GM12878 (cell line): ENCODE measurements around the gene SIGLEC5. TPM values are rescaled to one million over a fixed set of nuclear protein-coding genes. Genes with fewer than 3 reads are reported as not detected.

Experiments used
- BACH1 ChIP-seq: fragments of 450-650 bp; IDR thresholded peaks from 2 replicates; pipeline ENCODE4 v1.6.1; 2017; ENCODE audit warnings: mild to moderate bottlenecking, borderline replicate concordance
- BCL3 ChIP-seq: IDR thresholded peaks from 2 replicates; pipeline ENCODE4 v1.6.1; 2011; ENCODE audit warnings: borderline replicate concordance, low read depth, mild to moderate bottlenecking, moderate library complexity, low read length; ENCODE audit not compliant: insufficient read depth, poor library complexity, severe bottlenecking
- CBX5 ChIP-seq: sonication (generic); IDR thresholded peaks from 2 replicates; pipeline ENCODE4 v1.6.1; 2016; ENCODE audit warnings: low read depth, moderate library complexity, mild to moderate bottlenecking, inconsistent platforms
- CEBPB ChIP-seq, 2 experiments: fragments of 150-350 bp in 1 of 2; IDR thresholded peaks; 2 replicates each; pipeline ENCODE4 v1.6.1; 2012 to 2014; ENCODE audit warnings: low read depth in 2 of 2, low read length in 2 of 2, borderline replicate concordance in 1 of 2, inconsistent platforms in 1 of 2
- ELK1 ChIP-seq: IDR thresholded peaks from 2 replicates; pipeline ENCODE4 v1.6.1; 2012; ENCODE audit warnings: low read depth, low read length, improper control_type of control experiment
- ESRRA ChIP-seq: IDR thresholded peaks from 2 replicates; pipeline ENCODE4 v1.6.1; 2012; ENCODE audit warnings: mild to moderate bottlenecking, low read length, improper control_type of control experiment
- GATAD2B ChIP-seq: fragments of 450-650 bp; conservative IDR thresholded peaks from 2 replicates; pipeline ENCODE4 v1.6.1; 2017; ENCODE audit warnings: low read depth, mild to moderate bottlenecking, moderate library complexity
- IKZF2 ChIP-seq, 2 experiments: fragments of 450-650 bp; IDR thresholded peaks; 2 replicates each; pipeline ENCODE4 v1.6.1; 2017; ENCODE audit warnings: mild to moderate bottlenecking in 2 of 2, moderate library complexity in 2 of 2
- KAT2A ChIP-seq: conservative IDR thresholded peaks from 2 replicates; pipeline ENCODE4 v1.6.1; 2011; ENCODE audit warnings: low read depth, low read length; ENCODE audit not compliant: control insufficient read depth
- KLF5 ChIP-seq: fragments of 450-650 bp; IDR thresholded peaks from 2 replicates; pipeline ENCODE4 v1.6.1; 2014; ENCODE audit warnings: mild to moderate bottlenecking; ENCODE audit not compliant: partially characterized antibody
- NBN ChIP-seq: fragments of 450-650 bp; IDR thresholded peaks from 2 replicates; pipeline ENCODE4 v1.6.1; 2016
- PML ChIP-seq: IDR thresholded peaks from 2 replicates; pipeline ENCODE4 v1.6.1; 2012; ENCODE audit warnings: low read length, inconsistent platforms
- RAD21 ChIP-seq: IDR thresholded peaks from 2 replicates; pipeline ENCODE4 v1.6.1; 2011; ENCODE audit warnings: mild to moderate bottlenecking, low read depth, low read length, moderate library complexity; ENCODE audit not compliant: insufficient read depth
- RB1 ChIP-seq: fragments of 450-650 bp; formaldehyde crosslinking; IDR thresholded peaks from 2 replicates; pipeline ENCODE4 v1.6.1; 2017; ENCODE audit warnings: mild to moderate bottlenecking, borderline replicate concordance
- RUNX3 ChIP-seq: IDR thresholded peaks from 2 replicates; pipeline ENCODE4 v1.6.1; 2012; ENCODE audit warnings: low read length, inconsistent platforms
- SKIL ChIP-seq: fragments of 450-650 bp; IDR thresholded peaks from 2 replicates; pipeline ENCODE4 v1.6.1; 2017; ENCODE audit warnings: mild to moderate bottlenecking, low read depth, inconsistent platforms; ENCODE audit not compliant: poor library complexity, severe bottlenecking
- SUZ12 ChIP-seq: fragments of 200-600 bp; sonication (generic); IDR thresholded peaks from one replicate; pipeline ENCODE4 v1.6.1; 2018; ENCODE audit warnings: antibody characterized with exemption, mild to moderate bottlenecking; ENCODE audit not compliant: unreplicated experiment
- TCF12 ChIP-seq: IDR thresholded peaks from 2 replicates; pipeline ENCODE4 v1.6.1; 2011; ENCODE audit warnings: low read depth, mild to moderate bottlenecking, low read length
- ZBED1 ChIP-seq: IDR thresholded peaks from 2 replicates; pipeline ENCODE4 v1.6.1; 2016; ENCODE audit warnings: borderline replicate concordance
- ZNF217 ChIP-seq: fragments of 450-650 bp; IDR thresholded peaks from 2 replicates; pipeline ENCODE4 v1.6.1; 2017; ENCODE audit warnings: antibody characterized with exemption, mild to moderate bottlenecking
- ZNF274 ChIP-seq: IDR thresholded peaks from one replicate; pipeline ENCODE4 v1.8.0; 2011; ENCODE audit not compliant: insufficient read length, insufficient read depth
- ZSCAN29 ChIP-seq: fragments of 450-650 bp; IDR thresholded peaks from 2 replicates; pipeline ENCODE4 v1.6.1; 2017; ENCODE audit warnings: mild to moderate bottlenecking, moderate library complexity
- polyA plus RNA-seq, 11 experiments: library from polyadenylated mRNA; depleted of rRNA in 4 of 11; unstranded in 6 of 11; stranded (reverse) in 5 of 11; fragments of >200 nt; fragmentation: Nextera tagmentation in 4 of 11; fragmentation: Illumina TruSeq in 1 of 11; extraction: Ambion mirVana in 4 of 11; extraction: Trizol in 1 of 11; gene quantifications; 1 replicate in 1 of 11; 2 replicates in 10 of 11; pipeline versions ENCODE4 v1.2.1 to v1.2.3, GENCODE V29; 2011 to 2016; ENCODE audit warnings: inconsistent platforms in 2 of 11, missing spikeins in 2 of 11, low read depth in 1 of 11
- total RNA-seq, 4 experiments: library from RNA; depleted of rRNA in 3 of 4; stranded (reverse); fragments of >200 nt in 3 of 4; fragmentation: Illumina TruSeq in 1 of 4; extraction: Trizol in 1 of 4; gene quantifications; 2 replicates each; pipeline versions ENCODE4 v1.2.1 to v1.2.3, GENCODE V29; 2013 to 2021
- TF ChIP-seq, protein P1 (sequence below): fragments of 450-650 bp; IDR thresholded peaks from 2 replicates; pipeline ENCODE4 v1.6.1; 2017; ENCODE audit warnings: mild to moderate bottlenecking, moderate library complexity

SIGLEC5 gene
- total and polyA plus RNA-seq, 10 of the 15 experiments (the other 5 are each of a cell fraction or from before 2014, with no cell fraction given): 0.05 to 2.5 (median 1.4) TPM; not detected in 1

GRCh38 chr19:51607920-51608562, 22.2 kb downstream of the SIGLEC5 start (continued):
- TF ChIP-seq ELK1 (no peak), ZNF274 (no peak), KLF5 (no peak), CEBPB (IDR thresholded peaks at IDR 0.05; ENCODE audit: borderline replicate concordance in 1 of 2, low read depth in 2 of 2, low read length in 2 of 2) (no peak), RUNX3 (peak; percentile 84), RAD21 (peak; percentile 67), KAT2A (no peak), TCF12 (0 out of 2 replicates have a peak, but pooled peaks have one; percentile 3), ESRRA (no peak), BCL3 (no peak), SUZ12 (no peak), ZSCAN29 (no peak), ZBED1 (no peak), IKZF2 (IDR thresholded peaks at IDR 0.05) (peak; percentile 32 to 63; a peak in 3 of 4 replicates), ZNF217 (no peak), CBX5 (0 out of 2 replicates have a peak, but pooled peaks have one; percentile 64), GATAD2B (no peak), SKIL (no peak), NBN (no peak), BACH1 (no peak), RB1 (no peak), PML (no peak)
- TF ChIP-seq, protein P1, sequence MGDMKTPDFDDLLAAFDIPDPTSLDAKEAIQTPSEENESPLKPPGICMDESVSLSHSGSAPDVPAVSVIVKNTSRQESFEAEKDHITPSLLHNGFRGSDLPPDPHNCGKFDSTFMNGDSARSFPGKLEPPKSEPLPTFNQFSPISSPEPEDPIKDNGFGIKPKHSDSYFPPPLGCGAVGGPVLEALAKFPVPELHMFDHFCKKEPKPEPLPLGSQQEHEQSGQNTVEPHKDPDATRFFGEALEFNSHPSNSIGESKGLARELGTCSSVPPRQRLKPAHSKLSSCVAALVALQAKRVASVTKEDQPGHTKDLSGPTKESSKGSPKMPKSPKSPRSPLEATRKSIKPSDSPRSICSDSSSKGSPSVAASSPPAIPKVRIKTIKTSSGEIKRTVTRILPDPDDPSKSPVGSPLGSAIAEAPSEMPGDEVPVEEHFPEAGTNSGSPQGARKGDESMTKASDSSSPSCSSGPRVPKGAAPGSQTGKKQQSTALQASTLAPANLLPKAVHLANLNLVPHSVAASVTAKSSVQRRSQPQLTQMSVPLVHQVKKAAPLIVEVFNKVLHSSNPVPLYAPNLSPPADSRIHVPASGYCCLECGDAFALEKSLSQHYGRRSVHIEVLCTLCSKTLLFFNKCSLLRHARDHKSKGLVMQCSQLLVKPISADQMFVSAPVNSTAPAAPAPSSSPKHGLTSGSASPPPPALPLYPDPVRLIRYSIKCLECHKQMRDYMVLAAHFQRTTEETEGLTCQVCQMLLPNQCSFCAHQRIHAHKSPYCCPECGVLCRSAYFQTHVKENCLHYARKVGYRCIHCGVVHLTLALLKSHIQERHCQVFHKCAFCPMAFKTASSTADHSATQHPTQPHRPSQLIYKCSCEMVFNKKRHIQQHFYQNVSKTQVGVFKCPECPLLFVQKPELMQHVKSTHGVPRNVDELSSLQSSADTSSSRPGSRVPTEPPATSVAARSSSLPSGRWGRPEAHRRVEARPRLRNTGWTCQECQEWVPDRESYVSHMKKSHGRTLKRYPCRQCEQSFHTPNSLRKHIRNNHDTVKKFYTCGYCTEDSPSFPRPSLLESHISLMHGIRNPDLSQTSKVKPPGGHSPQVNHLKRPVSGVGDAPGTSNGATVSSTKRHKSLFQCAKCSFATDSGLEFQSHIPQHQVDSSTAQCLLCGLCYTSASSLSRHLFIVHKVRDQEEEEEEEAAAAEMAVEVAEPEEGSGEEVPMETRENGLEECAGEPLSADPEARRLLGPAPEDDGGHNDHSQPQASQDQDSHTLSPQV: no peak
